Hematopoietic multipotent progenitor cell treated with erythropoietin and hydrocortisone succinate and interleukin-3 and kit ligand, for 6 days (in vitro differentiated cells): ENCODE measurements around the gene GPR42.
"Not testable (repeated sequence)": the region's sequence is repeated elsewhere in the genome, so short reads cannot be mapped to it uniquely, and the experiment has no call there.

Source experiments
- DNase-seq: peaks from one replicate; pipeline ENCODE4 v3.0.0-alpha.2; 2015

The GPR42 gene

DNA sequence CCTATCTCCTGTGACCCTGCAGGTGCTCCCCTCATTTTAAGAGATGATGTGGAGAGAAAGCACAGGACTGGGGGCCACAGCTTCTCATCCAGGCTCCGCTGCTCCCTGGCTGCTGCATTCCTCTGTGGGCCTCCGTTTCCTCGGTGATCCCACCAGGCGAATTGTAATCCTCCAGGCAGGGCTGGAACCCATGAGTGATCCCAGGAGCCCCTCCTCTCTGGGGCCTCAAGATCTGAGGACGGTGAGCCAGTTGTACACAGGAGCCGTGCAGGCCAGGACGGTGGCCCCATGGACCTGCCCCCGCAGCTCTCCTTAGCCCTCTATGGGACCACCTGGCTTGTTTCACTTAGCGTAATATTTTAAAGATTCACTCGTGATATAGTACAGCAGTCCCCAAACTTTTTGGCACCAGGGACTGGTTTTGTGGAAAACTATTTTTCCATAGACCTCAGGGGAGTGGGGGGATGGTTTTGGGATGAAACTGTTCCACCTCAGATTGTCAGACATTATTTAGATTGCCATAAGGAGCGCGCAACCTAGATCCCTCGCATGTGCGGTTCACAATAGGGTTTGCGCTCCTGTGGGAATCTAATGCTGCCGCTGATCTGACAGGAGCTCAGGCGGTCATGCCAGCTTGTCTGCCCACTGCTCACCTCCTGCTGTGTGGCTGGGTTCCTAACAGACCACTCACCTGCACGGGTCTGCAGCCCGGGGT is 7.0 kb upstream of the GPR42 start:
- DNase-seq: no peak

DNA sequence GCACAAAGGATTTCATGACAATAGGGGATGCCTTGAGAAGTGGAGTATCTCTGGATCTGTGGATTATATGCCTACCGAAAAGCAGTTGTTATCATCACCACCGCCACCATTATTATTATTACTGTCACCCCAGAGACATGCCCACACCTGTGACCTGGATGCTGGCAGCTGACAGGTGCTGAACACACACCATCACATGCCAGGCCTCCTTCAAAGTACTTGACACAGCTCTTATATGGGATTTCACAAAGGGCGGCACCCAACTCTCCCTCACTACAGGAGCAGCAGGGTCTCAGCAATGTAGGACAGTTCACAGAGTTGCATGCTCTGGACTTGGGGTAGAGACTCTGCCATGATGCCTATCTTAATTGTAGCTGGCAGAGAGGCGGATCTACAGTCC is 5.6 kb upstream of the GPR42 start:
- DNase-seq: no peak

DNA sequence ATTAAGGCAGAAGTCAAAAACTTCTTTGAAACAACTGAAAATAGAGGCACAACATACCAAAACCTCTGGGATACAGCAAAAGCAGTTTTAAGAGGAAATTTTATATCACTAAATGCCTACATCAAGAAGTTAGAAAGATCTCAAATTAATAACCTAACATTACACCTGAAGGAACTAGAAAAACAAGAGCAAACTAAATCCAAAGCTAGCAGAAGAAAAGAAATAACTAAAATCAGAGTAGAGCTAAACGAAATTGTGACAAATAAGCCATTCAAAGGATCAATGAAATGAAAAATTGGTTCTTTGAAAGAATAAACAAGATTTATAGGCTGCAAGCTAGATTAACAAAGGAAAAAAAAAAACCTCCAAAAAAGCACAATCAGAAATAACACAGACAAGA is 2.5 kb upstream of the GPR42 start:
- DNase-seq: no peak

DNA sequence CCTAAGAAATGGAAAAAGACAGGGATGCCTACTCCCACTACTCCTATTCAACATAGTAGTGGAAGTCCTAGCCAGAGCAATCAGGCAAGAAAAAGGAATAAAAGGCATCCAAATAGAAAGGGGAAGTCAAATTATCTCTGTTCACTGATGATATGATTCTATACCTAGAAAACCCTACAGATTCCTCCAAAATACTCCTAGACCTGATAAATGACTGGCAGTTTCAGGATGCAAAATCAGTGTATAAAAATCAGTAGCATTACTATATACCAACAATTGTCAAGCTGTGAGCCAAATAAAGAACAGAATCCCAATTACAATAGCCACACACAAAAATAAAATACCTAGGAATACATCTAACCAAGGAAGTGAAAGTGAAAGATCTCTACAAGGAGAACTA is 1.3 kb upstream of the GPR42 start:
- no peak for DNase-seq

DNA sequence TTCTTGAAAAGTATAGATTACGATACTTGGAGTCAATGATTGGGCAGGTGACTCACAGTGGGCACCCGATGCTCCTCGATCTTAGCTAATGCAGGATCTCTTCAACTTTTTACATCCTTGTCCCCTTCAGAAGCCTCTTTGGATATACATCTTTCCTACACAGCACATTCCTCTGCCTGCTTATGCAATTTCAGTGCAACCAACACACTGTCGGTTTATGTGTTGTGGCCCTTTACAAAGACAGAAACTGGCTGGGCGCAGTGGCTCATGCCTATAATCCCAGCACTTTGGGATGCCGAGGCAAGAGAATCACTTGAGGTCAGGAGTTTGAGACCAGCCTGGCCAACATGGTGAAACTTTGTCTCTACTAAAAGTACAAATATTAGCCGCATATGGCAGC is 2.6 kb downstream of the GPR42 start:
- DNase-seq: no peak

DNA sequence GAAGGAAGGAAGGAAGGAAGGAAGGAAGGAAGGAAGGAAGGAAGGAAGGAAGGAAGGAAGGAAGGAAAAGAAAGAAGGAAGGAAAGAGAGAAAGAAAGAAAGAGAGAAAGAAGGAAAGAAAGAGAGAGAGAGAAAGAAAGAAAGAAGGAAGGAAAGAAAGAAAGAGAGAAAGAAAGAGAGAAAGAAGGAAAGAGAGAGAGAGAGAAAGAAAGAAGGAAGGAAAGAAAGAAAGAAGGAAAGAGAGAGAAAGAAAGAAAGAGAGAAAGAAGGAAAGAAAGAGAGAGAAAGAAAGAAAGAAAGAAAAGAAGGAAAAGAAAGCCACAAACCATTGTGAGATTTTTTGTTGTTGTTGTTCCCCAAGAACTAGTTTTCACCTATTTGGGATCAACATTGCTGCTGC is 3.2 kb downstream of the GPR42 start:
- not testable (repeated sequence) for DNase-seq

DNA sequence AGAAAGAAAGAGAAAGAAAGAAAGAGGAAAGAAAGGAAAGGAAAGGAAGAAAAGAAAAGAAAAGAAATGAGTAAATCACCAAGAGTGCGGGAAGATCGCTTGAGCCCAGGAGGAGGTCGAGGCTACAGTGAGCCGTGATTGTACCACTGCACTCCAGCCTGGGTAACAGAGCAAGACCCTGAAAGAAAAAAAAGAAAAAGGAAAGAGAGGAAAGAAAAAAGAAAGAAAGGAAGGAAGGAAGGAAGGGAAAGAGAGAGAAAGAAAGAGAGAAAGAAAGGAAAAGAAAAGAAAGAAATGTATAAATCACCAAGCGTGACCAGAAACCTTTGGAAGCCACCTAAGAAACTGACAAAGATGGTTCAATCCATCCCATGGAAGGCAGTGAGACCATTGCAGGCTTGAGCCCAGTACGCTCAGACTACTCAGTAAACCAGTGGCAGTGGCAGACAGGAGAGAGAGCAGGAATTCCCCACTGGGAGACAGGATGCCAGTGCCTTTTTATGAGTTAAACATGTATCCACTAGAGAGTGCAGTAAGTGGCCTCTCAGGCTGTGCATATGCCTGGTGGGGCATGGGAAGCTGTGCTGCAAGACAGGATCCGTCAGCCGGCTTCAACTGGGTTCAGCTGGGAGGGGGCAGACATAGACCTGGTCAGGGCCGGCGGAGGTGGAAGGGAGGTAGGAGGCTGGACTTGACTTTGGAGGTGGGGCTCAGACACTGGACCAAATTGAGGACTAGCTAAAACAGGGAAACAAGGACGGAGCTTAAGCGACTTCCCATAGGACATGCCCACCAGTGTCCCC is 4.8 kb downstream of the GPR42 start:
- no peak for DNase-seq

DNA sequence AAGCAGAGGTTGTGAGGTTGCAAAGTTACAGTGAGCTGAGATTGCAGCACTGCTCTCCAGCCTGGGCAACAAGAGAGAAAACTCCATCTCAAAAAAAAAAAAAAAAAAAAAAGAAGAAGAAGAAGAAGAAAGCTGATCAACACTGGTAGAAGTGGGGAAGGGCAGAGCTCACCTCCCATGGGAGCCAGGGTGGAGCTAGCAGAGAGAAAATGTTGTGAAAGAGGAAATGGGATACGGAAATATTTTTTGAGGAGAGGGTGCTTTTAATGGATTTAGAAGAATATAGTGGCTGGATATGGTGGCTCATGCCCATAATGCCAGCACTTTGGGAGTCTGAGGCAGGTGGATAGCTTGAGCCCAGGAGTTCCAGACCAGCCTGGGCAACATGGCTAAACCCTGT is 6.8 kb downstream of the GPR42 start:
- no peak for DNase-seq

DNA sequence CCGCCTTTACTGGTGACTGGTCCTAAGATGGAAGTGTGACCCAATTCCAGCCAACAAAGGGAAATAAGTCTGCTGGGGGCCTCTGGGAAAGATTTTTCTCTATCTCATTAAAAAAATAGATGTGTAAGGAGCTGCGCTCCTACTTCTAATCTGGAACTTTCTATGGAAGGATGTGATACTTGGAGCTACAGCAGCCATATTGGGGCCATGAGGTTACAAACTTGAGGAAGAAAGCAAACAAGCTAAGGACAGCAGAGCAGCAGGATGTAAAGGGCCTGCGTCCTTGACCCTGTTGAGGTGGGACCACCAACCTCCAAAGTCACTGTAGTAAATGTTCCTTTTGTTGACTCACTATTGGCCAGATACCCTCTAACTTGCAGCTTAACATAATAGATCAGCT is 7.5 kb downstream of the GPR42 start:
- no peak for DNase-seq

DNA sequence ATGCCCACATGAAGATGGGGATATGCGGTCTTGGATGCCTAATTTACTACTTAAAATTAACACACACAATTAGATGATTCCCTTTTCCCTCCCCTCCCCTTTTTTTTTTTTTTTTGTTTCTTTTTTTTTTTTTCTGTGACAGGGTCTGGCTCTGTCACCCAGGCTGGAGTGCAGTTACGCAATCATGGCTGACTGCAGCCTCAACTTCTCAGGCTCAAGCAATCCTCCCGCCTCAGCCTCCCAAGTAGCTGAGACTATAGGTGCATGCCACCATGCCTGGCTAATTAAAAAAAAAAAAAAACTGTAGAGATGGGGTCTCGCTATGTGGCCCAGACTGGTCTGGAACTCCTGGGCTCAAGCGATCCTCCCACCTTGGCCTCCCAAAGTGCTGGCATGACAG is 8.7 kb downstream of the GPR42 start:
- not testable (repeated sequence) for DNase-seq

DNA sequence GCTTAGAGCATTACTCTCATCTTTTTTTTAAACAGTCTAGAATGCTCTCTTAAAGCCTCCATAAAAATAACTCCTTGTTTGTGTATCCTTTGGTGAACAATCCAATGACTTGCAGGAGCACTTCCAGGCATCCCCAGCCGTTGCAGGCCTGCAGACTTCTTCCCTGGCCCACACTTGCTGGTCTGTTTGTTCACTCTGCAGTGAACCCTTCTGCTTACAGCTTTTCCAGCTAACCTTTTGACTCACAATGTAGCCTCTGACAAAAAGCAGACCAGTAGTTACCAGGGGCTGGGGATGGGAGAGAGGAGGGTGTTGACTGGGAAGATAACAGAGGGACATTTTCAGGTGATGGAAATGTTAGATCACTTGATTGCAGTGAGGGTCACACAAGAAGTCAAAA is 9.1 kb downstream of the GPR42 start:
- no peak for DNase-seq

DNA sequence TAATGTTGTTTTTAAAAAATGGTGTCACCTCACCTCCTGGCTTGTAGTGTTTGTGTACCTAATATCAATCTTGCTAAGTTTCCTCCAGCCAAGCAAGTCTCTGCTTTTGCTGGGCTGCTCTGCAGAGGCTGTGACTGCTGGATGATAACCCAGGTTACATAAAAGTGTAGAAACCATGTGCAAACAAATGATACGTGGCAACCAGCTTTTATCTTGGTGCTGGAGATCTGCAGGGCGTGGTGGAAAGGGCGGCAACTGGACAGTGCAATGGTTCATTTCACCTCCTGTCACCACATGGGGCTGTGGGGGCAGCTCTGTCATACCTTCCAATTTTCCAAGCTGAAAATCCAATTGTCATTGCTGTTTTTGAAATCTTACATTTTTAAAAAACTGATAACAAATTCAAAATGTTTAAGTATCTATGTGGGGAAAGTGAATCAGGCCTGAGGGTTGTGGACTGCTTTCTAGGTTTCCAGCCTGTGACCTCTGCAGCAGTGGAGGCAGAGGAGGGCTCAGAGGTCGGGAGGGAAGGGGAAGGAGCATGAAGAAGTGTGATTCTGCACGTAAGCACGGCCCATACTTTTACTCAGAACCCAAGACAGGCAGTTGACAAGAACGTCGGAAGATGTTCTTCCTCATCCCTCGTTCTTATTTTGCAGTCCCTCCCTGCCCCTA is 9.7 kb downstream of the GPR42 start:
- DNase-seq: peak; percentile 93

DNA sequence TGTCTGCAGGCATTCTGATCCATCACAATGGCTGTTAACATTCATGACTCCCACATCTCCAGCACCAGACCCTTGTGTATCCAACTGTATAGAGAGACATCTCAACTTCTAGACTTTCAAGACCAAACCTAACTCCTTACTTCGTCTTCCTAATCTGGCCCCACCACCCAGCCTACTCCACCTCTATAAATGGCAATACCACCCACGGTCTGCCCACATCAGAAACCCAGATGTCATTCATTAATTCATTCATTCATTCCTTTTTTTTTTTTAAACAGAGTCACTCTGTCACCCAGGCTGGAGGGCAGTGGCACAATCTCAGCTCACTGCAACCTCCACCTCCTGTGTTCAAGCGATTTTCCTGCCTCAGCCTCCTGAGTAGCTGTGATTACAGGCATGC is 10.4 kb downstream of the GPR42 start:
- DNase-seq: no peak

DNA sequence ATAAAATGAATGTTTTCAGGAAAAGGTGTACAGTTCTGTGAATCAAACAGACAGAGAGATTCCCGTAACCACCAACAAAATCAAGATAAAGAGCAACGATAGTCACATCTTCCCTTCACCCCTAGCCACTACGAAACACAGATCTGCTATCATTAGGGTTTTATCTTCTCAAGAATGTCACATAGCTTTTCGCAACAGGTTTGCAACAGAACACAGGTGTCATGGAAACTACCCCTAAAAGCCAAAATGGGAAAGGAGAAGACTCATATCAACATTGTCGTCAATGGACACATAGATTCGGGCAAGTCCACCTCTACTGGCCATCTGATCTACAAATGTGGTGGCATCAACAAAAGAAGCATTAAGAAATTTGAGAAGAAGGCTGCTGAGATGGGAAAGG is 11.1 kb downstream of the GPR42 start:
- DNase-seq: no peak

DNA sequence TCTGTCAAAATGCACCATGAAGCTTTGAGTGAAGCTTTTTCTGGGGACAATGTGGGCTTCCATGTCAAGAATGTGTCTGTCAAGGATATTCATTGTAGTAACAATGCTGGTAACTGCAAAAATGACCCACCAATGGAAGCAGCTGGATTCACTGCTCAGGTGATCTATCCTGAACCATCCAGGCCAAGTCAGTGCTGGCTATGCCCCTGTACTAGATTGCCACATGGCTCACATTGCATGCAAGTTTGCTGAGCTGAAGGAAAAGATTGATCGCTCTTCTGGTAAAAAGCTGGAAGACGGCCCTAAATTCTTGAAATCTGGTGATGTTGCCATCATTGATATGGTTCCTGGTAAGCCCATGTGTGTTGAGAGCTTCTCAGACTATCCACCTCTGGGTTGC is 12.7 kb downstream of the GPR42 start:
- no peak for DNase-seq

DNA sequence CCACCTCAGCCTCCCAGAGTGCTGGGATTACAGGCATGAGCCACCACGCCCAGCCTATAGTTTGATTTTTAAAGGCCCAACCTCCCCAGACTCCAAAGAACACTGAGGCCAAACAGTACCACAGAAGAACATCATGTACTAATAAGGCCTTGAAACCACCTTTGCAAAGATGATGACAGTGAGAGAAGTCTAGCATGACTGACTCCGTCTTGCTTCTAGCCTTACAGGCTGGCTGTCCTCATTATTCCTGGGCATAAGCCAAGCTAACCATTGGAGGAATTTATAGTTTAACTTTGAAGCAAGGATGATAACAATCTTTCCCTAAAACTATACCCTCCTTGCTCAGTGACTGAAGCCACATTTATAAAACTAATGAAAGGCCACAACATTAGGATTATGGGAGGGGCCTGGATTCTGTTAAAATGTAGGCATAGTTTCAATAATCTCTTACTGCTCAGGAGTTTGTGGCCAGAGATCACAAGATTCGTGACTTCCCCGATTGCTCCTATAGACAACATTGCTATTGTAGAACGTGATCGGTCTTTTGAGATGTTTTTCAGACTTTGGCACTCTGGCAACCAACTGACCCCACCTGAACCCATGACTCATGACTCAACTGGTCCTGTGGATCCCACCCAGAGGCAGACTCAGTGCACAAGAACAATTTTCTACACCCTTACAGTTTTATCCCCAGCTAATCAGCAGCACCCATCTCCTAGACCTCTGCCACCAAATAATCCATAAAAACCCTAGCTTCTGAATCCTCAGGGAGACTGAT is 17.6 kb downstream of the GPR42 start:
- peak; percentile 81 for DNase-seq

DNA sequence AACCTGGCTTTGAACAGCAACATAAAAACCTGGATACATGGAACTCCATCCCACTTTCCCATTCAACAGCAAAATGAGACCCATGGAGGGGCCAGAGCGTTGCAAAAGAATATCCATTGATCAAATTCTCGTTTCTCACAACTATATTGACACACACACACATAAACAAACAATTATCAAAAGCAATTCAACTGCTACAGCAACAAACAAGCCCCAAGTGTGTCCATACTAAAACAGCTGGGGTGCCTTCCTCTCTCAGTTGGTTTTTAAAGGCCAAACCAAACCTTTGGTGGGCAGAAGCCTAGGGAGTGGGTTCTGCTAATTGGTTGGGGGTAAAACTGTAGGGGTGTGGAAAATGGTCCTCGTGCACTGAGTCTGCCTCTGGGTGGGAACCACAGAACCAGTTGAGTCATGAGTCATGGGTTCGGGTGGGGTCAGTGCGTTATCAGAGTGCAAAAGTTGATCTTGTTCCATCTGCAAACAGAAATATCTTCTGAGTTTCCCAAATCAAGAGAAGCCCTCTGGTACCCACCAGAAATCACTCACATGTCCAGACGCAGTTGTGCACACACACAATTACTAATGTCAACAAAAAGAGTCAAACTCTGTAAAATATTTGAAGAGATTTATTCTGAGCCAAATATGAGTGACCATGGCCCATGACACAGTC is 18.5 kb downstream of the GPR42 start:
- DNase-seq: peak; percentile 86

DNA sequence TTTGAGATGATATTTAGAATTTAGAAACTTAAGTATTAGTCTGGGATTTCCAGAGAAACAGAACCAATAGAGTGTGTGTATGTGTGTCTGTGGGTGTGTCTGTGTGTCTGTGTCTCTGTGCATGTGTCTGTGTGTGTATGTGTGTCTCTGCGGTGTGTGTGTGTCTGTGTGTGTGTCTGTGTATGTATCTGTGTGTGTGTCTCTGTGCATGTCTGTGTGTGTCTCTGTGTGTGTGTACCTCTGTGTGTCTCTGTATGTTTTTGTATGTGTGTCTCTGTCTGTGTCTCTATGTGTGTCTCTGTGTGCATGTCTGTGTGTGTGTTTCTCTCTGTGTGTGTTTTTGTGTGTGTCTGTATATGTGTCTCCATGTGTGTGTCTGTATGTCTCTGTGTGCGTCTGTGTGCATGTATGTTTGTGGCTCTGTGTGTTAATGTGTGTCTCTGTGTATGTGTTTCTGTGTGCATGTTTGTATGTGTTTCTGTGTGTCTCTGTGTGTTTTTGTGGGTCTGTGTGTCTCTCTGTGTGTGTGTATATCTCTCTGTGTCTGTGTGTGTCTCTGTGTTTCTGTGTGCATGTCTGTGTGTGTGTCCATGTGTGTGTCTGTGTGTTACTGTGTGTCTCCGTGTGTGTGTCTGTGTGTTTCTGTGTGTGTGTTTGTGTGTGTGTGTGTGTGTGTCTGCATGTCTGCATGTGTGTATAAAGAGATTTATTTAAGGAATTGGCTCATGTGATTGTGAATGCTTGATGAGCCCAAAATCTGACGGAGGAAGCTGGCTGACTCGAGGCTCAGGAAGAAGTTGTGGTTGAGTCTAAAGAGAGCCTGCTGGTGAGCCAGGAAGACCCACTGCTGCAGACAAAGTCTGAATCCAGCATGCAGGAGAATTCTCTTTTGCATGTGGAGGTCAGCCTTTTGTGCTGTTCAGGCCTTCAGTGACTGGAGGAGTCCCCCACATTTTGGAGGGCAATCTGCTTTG is 22.2 kb downstream of the GPR42 start:
- no peak for DNase-seq

DNA sequence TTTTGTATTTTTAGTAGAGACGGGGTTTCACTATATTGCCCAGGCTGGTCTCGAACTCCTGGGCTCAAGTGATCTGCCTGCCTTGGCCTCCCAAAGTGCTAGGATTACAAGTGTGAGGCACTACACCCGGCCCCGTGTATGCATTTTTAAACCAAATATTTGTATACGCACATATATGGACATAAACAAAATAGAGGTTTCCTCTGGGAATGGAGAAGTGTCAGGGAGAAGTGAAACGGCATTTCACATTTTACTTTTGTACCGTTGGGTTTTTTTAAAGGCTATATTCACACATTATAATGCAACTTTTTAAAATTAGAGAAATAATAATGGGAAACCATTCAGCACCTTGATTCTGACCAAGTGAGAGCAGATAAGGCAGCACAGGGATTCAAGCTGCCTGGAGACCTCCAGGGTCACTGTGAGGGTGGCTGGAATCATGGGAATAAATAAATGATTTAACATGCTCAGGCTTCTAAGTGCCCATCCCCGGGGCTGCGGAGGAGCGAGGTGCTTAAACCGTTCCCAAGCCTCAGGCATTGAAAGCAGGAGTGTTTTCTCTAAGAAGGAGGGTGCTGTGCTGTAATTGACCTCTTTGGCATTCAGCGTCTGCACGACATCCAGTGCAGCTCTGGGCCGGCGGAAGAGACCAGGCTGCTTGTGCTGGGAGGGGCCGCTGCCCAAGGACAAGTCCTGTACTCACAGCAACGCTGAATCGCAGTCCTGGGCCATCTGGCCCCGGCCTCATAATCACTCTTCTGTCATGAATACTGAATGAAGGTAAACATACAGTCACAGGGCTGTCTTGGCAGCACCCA is 24.7 kb downstream of the GPR42 start:
- no peak for DNase-seq

DNA sequence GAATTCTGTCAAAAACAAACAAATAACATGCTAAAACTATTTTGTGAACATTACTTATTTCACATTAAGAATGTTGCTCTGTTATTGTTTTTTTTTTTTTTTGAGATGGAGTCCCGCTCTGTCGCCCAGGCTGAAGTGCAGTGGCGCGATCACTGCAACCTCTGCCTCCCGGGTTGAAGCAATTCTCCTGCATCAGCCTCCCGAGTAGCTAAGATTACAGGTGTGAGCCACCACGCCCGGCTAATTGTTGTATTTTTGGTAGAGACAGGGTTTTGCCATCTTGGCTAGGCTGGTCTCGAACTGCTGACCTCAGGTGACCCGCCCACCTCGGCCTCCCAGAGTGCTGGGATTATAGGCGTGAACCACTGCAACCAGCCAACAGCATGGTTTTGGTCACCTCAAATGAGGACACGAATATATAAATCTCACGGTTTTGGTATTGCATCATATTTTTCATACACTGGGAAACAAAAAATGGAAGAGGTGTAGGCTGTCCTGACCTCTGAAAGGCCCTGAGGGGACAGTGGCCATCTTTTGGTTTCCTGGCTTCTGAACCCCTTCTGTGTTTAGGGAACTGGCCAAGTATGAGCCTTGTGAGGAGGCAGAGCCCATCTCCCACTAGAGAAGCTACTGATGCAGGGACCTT is 25.5 kb downstream of the GPR42 start:
- no peak for DNase-seq
